GM21528 (cell line): Measurements from ENCODE around the gene PNCK.

Experiments used
- ATAC-seq: cut with Tn5 transposase; IDR thresholded peaks from one replicate; pipeline ENCODE4 v1.9.1; 2021; ENCODE audit warnings: mild to moderate bottlenecking, moderate library complexity; ENCODE audit not compliant: unreplicated experiment, low FRiP score

PNCK gene

GRCh38 chrX:153643431-153644351, 29.9 kb downstream of the PNCK start:
- ATAC-seq, result no peak

- ATAC-seq, result no peak
Observed at GRCh38 chrX:153642655-153643430, 30.8 kb downstream of the PNCK start.

- ATAC-seq, result no peak
Observed at GRCh38 chrX:153642051-153642654, 31.5 kb downstream of the PNCK start.

- ATAC-seq, result no peak
Observed at GRCh38 chrX:153641627-153642026, 32.0 kb downstream of the PNCK start.

- no peak for ATAC-seq
Observed at GRCh38 chrX:153640736-153641575, 32.7 kb downstream of the PNCK start.

GRCh38 chrX:153640045-153640686, 33.4 kb downstream of the PNCK start:
- no peak for ATAC-seq

GRCh38 chrX:153639177-153640044, 34.2 kb downstream of the PNCK start:
- no peak for ATAC-seq

GRCh38 chrX:153638436-153639176, 35.0 kb downstream of the PNCK start:
- no peak for ATAC-seq

GRCh38 chrX:153638041-153638371, 35.6 kb downstream of the PNCK start:
- ATAC-seq, result no peak

GRCh38 chrX:153637121-153638040, 36.2 kb downstream of the PNCK start:
- ATAC-seq, result no peak

- no peak for ATAC-seq
Observed at GRCh38 chrX:153636716-153637115, 36.9 kb downstream of the PNCK start.

- ATAC-seq, result no peak
Observed at GRCh38 chrX:153635788-153636668, 37.6 kb downstream of the PNCK start.

- no peak for ATAC-seq
Observed at GRCh38 chrX:153635388-153635787, 38.2 kb downstream of the PNCK start.

GRCh38 chrX:153634832-153635231, 38.8 kb downstream of the PNCK start:
- no peak for ATAC-seq

GRCh38 chrX:153634236-153634635, 39.4 kb downstream of the PNCK start:
- ATAC-seq, result no peak

GRCh38 chrX:153633607-153634180, 39.9 kb downstream of the PNCK start:
- ATAC-seq, result no peak
